Stomach (tissue), 9 donors: ENCODE results near the gene KIF4B. TPM values are rescaled to one million over a fixed set of nuclear protein-coding genes. Genes with fewer than 3 reads are reported as not detected.

Experiments
- DNase-seq, 2 donors: peaks; one replicate each; pipeline versions ENCODE4 v3.0.0 to v3.0.0-alpha.2; 2013 to 2019
- H3K27ac ChIP-seq, 5 donors: fragments of 200-600 bp in 4 of 5; sonication (generic) in 4 of 5; one replicate each; pipeline ENCODE4 v1.5.1; 2013 to 2019; ENCODE audit warnings: mild to moderate bottlenecking in 1 of 5, moderate library complexity in 1 of 5
- H3K27me3 ChIP-seq, 3 donors: fragments of 200-600 bp; sonication (generic); one replicate each; pipeline ENCODE4 v1.5.1; 2017 to 2019; ENCODE audit warnings: mixed run types in 1 of 3
- H3K36me3 ChIP-seq, 4 donors: fragments of 200-600 bp; sonication (generic); 1 replicate in 3 of 4; 2 replicates in 1 of 4; pipeline ENCODE4 v1.5.1; 2016 to 2019
- H3K4me1 ChIP-seq, 4 donors: fragments of 200-600 bp; sonication (generic); one replicate each; pipeline ENCODE4 v1.5.1; 2016 to 2019
- H3K4me3 ChIP-seq, 4 donors: fragments of 200-600 bp; sonication (generic) in 3 of 4; one replicate each; pipeline ENCODE4 v1.5.1; 2016 to 2019; ENCODE audit warnings: mild to moderate bottlenecking in 1 of 4
- H3K9me3 ChIP-seq, 4 donors: fragments of 200-600 bp; sonication (generic); one replicate each; pipeline ENCODE4 v1.5.1; 2016 to 2019
- CTCF ChIP-seq, 7 experiments: fragments of 450-650 bp in 4 of 7; fragments of 200-600 bp in 3 of 7; sonication (generic) in 3 of 7; IDR thresholded peaks; one replicate each; pipeline ENCODE4 v1.5.1; 2016 to 2019; ENCODE audit warnings: antibody characterized with exemption in 7 of 7, control low read depth in 2 of 7, mild to moderate bottlenecking in 1 of 7
- EP300 ChIP-seq: sonication (generic); formaldehyde crosslinking; IDR thresholded peaks from one replicate; pipeline ENCODE4 v1.6.1; 2017; ENCODE audit warnings: antibody characterized with exemption
- POLR2A ChIP-seq, 4 donors: fragments of 450-650 bp; IDR thresholded peaks; one replicate each; pipeline ENCODE4 v1.6.1; 2016; ENCODE audit warnings: antibody characterized with exemption in 4 of 4, control low read depth in 2 of 4, mild to moderate bottlenecking in 1 of 4, moderate library complexity in 1 of 4
- POLR2AphosphoS5 ChIP-seq, 3 donors: sonication (generic); formaldehyde crosslinking; IDR thresholded peaks; one replicate each; pipeline ENCODE4 v1.6.1; 2016; ENCODE audit warnings: antibody characterized with exemption in 3 of 3
- WGBS, 5 donors: extraction: QIAGEN DNeasy Blood & Tissue Kit in 3 of 5; methylation state at CpG; one replicate each; pipeline versions ENCODE4 v1.1.5 to v1.1.7; 2013 to 2018; 5-methylcytosine and 5-hydroxymethylcytosine counted together
- intact Hi-C: fragments of 100-400 bp; cut with DNase I; formaldehyde crosslinking; loops from one replicate; pipeline ENCODE4 v1.15.1; 2023; ENCODE audit warnings: low total_unique reads
- polyA plus RNA-seq, 3 donors: library from polyadenylated mRNA; stranded (reverse); fragments of 200-250 nt; gene quantifications; one replicate each; pipeline ENCODE4 v1.2.3, GENCODE V29; 2013
- total RNA-seq, 5 donors: library from RNA; depleted of rRNA; stranded (reverse); fragments of >200 nt; gene quantifications; one replicate each; pipeline versions ENCODE4 v1.1.0 to v1.2.3, GENCODE V29; 2014 to 2016
- donor health status: healthy with polysubstance abuse.
- donor health status: Bipolar disorder and iron deficiency.
- donor health status: healthy.

Gene KIF4B
- total and polyA plus RNA-seq, 8 donors, result 0.18 TPM; not detected in 7

GRCh38 chr5:155021842-155022241, 8.3 kb downstream of the KIF4B start:
- Histone ChIP-seq H3K36me3 (no peaks in the 10 kb centered on the region), H3K9me3 (no peaks in the 10 kb centered on the region), H3K27ac (no peak overlapping the region), H3K27me3 (no peaks in the 10 kb centered on the region), H3K4me1 (no peaks in the 10 kb centered on the region), H3K4me3 (no peak overlapping the region)
- TF ChIP-seq CTCF (IDR thresholded peaks at IDR 0.05) (no peak), EP300 (no peak), POLR2A (IDR thresholded peaks at IDR 0.05) (no peak), POLR2AphosphoS5 (IDR thresholded peaks at IDR 0.05) (no peak)
- DNase-seq, result no peak
- intact Hi-C loops, result no loop called here
- WGBS, 5 donors, result 57 to 69% (median 64%) methylated on average over 5 of the region's 5 CpGs

- Histone ChIP-seq H3K9me3 (peaks cover 0 to 10% (median 7%) of the 10 kb centered on the region in 4 donors), H3K36me3 (no peaks in the 10 kb centered on the region), H3K27ac (no peak overlapping the region), H3K4me3 (no peak overlapping the region), H3K4me1 (no peaks in the 10 kb centered on the region), H3K27me3 (no peaks in the 10 kb centered on the region)
- no peak for DNase-seq
- TF ChIP-seq POLR2AphosphoS5 (IDR thresholded peaks at IDR 0.05), result no peak
- TF ChIP-seq POLR2A (IDR thresholded peaks at IDR 0.05), result no peak
- no peak for TF ChIP-seq EP300
- no peak for TF ChIP-seq CTCF (IDR thresholded peaks at IDR 0.05)
- 58 to 71% (median 63%) methylated on average over 3 of the region's 3 CpGs for WGBS, 5 donors
- intact Hi-C loops, result no loop called here
These were observed 9.8 kb downstream of the KIF4B start for GRCh38 chr5:155023320-155023719.

- WGBS, 5 donors, result 84 to 92% (median 90%) methylated on average over 5 of the region's 5 CpGs
- Histone ChIP-seq H3K4me1 (no peaks in the 10 kb centered on the region), H3K27ac (no peak overlapping the region), H3K36me3 (no peaks in the 10 kb centered on the region), H3K4me3 (no peak overlapping the region), H3K27me3 (no peaks in the 10 kb centered on the region), H3K9me3 (peaks cover 0 to 16% (median 13%) of the 10 kb centered on the region in 4 donors)
- DNase-seq, result no peak
- intact Hi-C loops, result no loop called here
- TF ChIP-seq POLR2A (IDR thresholded peaks at IDR 0.05) (no peak), EP300 (no peak), CTCF (IDR thresholded peaks at IDR 0.05) (no peak), POLR2AphosphoS5 (IDR thresholded peaks at IDR 0.05) (no peak)
These were observed 10.5 kb downstream of the KIF4B start for GRCh38 chr5:155024015-155024414.

- intact Hi-C loops, result no loop called here
- 27 to 43% (median 38%) methylated on average over 2 of the region's 2 CpGs for WGBS, 5 donors
- no peaks in the 10 kb centered on the region for H3K27me3 ChIP-seq
- H3K4me1 ChIP-seq, result no peaks in the 10 kb centered on the region
- H3K4me3 ChIP-seq, result no peak overlapping the region
- H3K9me3 ChIP-seq, result peaks cover 0 to 18% (median 13%) of the 10 kb centered on the region in 4 donors
- TF ChIP-seq POLR2A (IDR thresholded peaks at IDR 0.05) (no peak), POLR2AphosphoS5 (IDR thresholded peaks at IDR 0.05) (no peak), EP300 (no peak), CTCF (IDR thresholded peaks at IDR 0.05) (no peak)
- no peak overlapping the region for H3K27ac ChIP-seq
- DNase-seq, result no peak
- H3K36me3 ChIP-seq, result no peaks in the 10 kb centered on the region
These were observed 12.3 kb downstream of the KIF4B start for GRCh38 chr5:155025895-155026294.
